SKM-1 (cell line): ENCODE results near the gene NEMP2.

Experiments
- DNase-seq: peaks from one replicate; lab custom pipeline; 2025; ENCODE audit not compliant: unreplicated experiment; lab: John Stamatoyannopoulos, UW

NEMP2 gene

GRCh38 chr2:190459881-190460280, 74.6 kb downstream of the NEMP2 start:
- DNase-seq = no peak

- DNase-seq = no peak
Observed at GRCh38 chr2:190458352-190459107, 76.0 kb downstream of the NEMP2 start.

GRCh38 chr2:190457256-190457655, 77.3 kb downstream of the NEMP2 start:
- no peak for DNase-seq

- DNase-seq = no peak
Observed at GRCh38 chr2:190456833-190457232, 77.7 kb downstream of the NEMP2 start.

DNA sequence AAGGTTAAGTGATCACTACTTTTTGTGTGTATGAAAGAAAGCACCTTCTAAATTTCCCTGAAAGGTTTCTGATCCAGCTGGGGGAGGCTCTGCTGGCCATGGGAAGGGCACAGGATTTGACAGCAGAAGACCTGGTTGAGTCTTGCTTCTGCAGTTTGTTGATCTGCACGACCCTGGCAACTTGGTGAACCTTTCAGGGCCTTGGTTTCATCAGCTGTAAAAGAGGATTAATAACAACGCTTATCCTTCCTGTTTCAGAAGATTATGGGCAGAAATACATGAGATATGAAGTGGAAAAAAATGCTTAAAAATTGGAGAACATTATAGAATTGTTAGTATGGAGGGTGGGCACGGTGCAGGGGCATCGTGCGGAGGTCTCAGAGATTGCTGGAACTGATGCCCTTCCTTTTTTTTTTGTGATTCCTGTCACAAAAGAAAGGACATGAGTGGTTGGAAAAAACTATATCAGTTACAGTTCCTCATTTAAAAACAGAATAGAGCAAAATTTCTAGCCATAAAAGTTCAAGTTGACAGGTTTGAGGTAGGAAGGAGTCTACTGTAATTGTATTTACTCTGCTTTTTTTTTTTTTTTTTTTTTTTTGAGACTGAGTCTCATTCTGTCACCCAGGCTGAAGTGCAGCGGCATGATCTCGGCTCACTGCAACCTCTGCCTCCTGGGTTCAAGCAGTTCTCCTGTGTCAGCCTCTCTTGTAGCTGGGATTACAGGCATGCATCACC, 79.0 kb downstream of the NEMP2 start:
- no peak for DNase-seq

GRCh38 chr2:190454795-190455194, 79.7 kb downstream of the NEMP2 start:
- no peak for DNase-seq
